Fibroblast of lung (primary cell): ENCODE results near the gene DIAPH1.

Experiments used
- CTCF ChIP-seq, 2 donors: IDR thresholded peaks in 1 of 2; conservative IDR thresholded peaks in 1 of 2; 1 replicate in 1 of 2; 2 replicates in 1 of 2; pipeline ENCODE4 v1.5.1; 2011 to 2012; ENCODE audit warnings: low read length in 2 of 2, control low read depth in 1 of 2, inconsistent platforms in 1 of 2, low read depth in 1 of 2, mild to moderate bottlenecking in 1 of 2
- EZH2 ChIP-seq: IDR thresholded peaks from 2 replicates; pipeline ENCODE4 v1.5.1; 2012; ENCODE audit warnings: low read length, control low read depth, mild to moderate bottlenecking; ENCODE audit errors: missing control alignments

GRCh38 chr5:141476132-141476911 lies 142.5 kb downstream of the DIAPH1 start:
- TF ChIP-seq CTCF (conservative IDR thresholded peaks at IDR 0.05 in 1 of 2, IDR thresholded peaks at IDR 0.05 in 1 of 2; ENCODE audit: low read depth in 1 of 2, low read length in 2 of 2) (no peak), EZH2 (no peak)
